GM18520 (cell line): Measurements from ENCODE around the gene DRD1.
A peak's percentile ranks its signal among the peaks of the same experiment; 100 is the strongest.

Source experiments
- ATAC-seq: cut with Tn5 transposase; IDR thresholded peaks from one replicate; pipeline ENCODE4 v1.9.1; 2021; ENCODE audit not compliant: unreplicated experiment

The DRD1 gene

GRCh38 chr5:175444060-175444904 lies at the start of gene DRD1:
TSS of gene DRD1 (minus strand) at chr5:175444182. CDS start at chr5:175443099, 1,083 bp downstream.
- no peak for ATAC-seq

DNA sequence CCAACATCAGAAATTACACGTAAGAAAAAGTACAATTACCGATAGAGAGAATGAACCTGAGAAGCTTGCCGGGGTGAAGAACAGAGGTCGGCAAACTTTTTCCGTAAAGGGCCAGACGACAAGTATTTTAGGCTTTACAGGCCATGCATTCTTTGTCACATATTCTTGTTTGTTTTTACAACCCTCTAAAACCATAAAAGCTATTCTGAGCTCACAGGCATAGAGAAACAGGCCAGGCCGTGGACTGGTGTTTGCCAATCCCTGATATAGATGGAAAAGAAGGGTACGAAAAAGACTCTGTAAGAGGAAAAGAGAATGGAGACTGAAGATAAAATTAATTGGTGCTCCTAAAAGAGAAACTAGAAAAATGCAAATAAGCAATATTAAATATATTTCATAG lies 49.7 kb upstream of the DRD1 start:
- no peak for ATAC-seq

GRCh38 chr5:175493260-175493659 lies 49.3 kb upstream of the DRD1 start:
- no peak for ATAC-seq

DNA sequence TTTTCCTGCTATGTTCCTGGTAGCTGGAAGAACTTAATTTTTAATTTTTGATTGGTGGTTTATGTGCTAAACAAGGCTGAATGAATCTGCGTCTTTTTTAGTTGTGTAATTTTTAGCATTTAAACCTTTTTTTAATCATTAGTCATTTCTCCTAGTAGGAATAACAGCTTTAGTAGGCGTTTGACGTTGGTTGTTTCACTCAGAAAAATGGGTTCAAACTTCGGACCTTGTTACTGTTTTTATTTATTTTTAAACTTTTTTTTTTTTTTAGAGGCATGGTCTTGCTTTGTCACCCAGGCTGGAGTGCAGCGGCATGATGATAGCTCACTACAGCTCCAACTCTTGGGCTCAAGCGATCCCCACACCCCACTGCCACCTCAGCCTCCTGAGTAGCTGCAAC lies 47.2 kb upstream of the DRD1 start:
- ATAC-seq, result no peak

DNA sequence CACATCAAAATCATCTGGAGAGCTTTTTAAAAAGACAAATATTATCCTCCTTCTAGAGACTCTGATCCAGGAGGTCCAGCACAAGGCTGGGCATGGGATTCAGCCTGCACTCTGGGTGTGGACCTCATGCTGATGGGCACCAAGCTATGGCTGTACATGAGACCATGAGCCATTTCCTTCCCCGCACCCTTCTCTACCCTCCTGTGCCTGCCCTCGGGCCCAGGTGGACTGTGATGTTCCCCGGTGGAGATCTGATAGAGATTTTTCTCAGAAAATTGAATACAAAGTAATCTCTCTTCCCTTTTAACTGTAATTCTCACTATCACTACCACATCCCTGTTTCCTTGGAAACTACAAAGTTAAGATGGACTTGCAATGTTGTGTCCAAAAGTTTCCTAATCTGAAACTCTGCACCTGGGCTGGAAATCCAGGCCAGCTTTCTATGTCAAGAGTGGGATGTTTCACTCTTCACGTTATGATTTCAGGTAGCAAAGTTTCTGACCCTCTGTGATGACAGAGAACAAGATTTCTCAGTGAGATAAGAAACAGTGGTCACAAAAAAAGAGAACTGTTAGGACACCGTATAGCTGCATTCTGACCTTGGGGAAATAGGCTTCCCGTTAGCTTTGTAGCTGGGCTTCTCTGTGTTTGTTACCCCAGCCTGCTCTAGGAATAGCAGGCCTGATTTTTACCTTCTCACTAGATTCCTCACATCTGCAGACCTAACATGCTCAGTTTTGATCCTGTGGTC lies 45.9 kb upstream of the DRD1 start:
- ATAC-seq, result no peak

DNA sequence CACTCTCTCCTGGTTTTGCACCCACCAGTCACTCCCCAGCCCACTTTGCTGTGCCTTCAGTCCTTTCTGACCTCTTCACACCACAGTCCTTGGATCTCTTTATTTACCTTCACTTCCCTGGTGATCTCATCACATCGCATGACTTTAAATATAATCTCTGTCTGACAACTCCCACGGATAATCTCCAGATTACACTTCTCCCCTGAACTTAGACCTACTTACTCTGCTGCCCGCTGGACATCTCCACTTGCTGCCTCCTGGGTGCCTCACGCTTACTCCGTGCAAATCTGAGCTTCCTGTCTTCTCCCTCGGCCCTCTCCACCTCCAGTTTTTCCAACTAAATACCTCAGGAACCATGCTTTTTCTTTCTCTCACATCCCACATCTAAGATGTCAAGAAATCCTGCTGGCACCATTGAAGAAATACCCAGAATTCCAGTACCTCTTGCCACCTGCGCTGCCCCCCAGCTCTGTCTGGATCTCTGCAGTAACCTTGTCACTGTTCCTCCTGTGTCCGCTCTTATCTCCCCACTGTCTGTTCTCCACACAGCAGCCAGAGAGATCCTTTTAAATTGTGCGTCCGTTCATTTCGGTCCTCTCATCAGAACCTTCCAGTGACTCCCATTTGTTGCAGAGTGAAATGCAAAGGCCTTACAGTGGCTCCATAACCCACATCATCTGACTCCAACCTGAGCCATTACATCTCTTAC lies 43.7 kb upstream of the DRD1 start:
- ATAC-seq, result no peak

GRCh38 chr5:175485631-175486030 lies 41.6 kb upstream of the DRD1 start:
- ATAC-seq, result no peak

DNA sequence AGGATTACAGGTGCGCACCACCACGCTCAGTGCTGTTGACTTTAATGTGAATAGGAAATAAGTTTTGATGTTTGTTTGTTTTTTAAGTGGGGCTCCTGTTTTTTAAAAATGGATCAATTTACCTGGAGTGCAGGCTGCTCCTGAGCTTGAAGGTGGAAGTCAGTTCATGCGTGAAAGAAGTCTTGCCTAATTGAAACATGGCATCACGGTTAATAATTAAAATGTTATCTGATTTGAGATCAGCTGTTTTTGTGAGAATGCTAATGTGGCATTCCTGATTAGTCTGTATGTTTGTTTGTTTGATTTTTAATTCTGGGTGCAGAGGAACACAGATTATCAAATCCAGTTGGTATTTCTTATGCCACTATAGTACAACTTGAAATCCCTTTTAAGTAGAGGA lies 40.8 kb upstream of the DRD1 start:
- no peak for ATAC-seq

GRCh38 chr5:175484322-175484721 lies 40.3 kb upstream of the DRD1 start:
- no peak for ATAC-seq

GRCh38 chr5:175483337-175483736 lies 39.4 kb upstream of the DRD1 start:
- no peak for ATAC-seq

- no peak for ATAC-seq
Measured at GRCh38 chr5:175479125-175479881, 35.3 kb upstream of the DRD1 start.

DNA sequence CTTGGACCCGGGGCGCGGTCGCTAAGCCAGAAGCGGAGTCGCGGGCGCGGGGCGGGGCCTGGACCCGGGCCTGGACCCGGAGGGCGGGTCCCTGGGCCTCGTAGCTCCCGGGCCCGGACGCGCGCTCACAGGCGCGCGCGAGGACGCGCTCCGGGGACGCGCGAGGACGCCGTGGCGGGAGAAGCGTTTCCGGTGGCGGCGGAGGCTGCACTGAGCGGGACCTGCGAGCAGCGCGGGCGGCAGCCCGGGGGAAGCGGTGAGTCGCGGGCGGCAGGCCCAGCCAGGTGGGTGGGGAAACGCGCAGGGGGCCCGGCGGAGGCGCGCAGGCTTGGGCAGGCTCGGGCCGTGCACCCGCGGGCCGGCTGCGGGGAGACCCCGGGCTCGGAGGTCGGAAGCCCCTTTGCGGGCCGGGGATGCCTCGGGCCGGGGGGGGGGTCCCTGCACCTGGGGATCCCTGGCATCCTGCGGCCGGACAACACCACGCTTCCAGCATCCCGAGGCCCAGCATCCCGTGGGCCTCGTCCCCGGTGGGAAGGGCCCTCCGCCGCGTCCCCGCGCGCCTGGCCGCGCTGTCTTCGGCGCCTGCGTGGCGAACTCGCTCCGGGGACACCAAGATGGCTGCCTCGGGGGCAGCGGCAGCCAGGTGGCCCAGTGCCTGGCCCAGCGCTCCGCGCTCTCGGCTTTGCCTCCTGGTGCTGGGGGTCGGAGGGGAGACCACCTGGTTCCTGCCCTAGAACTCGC lies 34.6 kb upstream of the DRD1 start, which contains the start of gene SFXN1:
Gene SFXN1 (plus strand): TSS at position 177 of the 741 bp plus-strand sequence. CDS start 13,544 bp downstream, outside the sequence.
- peak; percentile 85 for ATAC-seq

GRCh38 chr5:175478008-175478383 lies 34.0 kb upstream of the DRD1 start:
- ATAC-seq, result no peak

GRCh38 chr5:175477440-175477839 lies 33.5 kb upstream of the DRD1 start:
- ATAC-seq, result no peak

DNA sequence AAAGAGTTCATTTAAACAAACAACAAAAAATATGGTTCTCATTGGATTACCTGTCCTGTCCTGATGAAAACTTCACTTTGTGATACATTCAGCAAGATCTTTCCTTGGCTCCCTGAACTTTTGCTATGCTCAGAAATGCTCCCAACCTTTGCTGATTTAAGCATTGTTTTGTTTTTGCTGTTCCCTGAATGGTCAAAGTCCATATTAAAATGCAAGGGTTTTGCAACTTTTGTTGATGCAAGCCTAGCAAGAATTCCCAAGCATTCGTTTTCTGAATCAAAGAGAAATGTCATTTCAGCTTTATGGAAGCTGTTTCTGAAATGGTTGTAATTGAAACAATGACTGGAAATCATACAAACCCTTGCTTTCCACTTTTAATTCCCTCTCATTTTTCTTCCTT lies 31.3 kb upstream of the DRD1 start:
- no peak for ATAC-seq

- no peak for ATAC-seq
Measured at GRCh38 chr5:175472378-175472777, 28.4 kb upstream of the DRD1 start.

GRCh38 chr5:175471628-175472027 lies 27.6 kb upstream of the DRD1 start:
- no peak for ATAC-seq

GRCh38 chr5:175471196-175471595 lies 27.2 kb upstream of the DRD1 start:
- ATAC-seq, result no peak

DNA sequence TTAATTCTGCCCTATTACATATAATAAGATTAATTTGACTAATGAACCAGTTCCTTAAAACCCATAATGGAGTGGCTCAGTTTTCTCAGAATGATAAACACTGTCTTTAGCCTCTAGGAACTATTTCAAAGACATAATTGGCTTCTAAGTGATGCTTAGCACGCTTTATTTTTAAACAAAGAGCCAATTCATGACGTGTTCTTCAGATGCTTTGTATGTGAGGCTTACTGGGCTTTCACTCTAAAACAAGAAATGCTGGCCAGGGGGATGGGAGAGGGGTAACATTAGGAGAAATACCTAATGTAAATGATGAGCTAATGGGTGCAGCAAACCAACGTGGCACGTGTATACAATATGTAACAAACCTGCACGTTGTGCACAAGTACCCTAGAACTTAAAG lies 26.8 kb upstream of the DRD1 start:
- no peak for ATAC-seq

GRCh38 chr5:175469916-175470315 lies 25.9 kb upstream of the DRD1 start:
- no peak for ATAC-seq
